ENCODE data around the gene ZC3H13.

The ZC3H13 gene

DNA sequence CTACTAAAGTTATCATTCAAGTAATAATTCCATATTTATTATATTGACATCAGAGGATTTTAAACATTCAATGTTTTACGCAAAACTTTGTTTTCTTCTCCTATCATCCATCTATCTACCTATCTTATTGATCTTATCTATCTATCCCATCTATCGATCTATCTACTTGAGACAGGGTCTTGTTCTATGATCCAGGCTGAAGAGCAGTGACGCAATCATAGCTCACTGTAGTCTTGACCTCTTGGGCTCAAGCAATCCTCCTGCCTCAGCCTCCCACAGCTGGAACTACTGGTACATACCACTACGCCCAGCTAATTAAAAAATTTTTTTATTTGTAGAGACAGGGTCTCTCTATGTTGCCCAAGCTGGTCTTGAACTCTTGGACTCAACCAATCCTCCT lies 27.4 kb downstream of the ZC3H13 start:
- Histone ChIP-seq H3K27me3 (ENCODE audit: low read length) (no peaks in the 10 kb centered on the region), H3K79me2 (ENCODE audit: insufficient read depth, low read length) (peaks cover 20% of the 10 kb centered on the region), H2AFZ (ENCODE audit: low read depth, low read length, severe bottlenecking) (no peak overlapping the region), H3F3A (ENCODE audit: insufficient read depth) (peaks cover 9% of the 10 kb centered on the region; the same call in 1 of the 2 replicates), H3K4me2 (ENCODE audit: low read depth, low read length, poor library complexity, severe bottlenecking) (no peak overlapping the region), H3K4me3 (ENCODE audit: insufficient read depth, low read length, poor library complexity, severe bottlenecking) (no peak overlapping the region), H3K9me2 (replicated peaks; ENCODE audit: insufficient read depth, low read length) (no peaks in the 10 kb centered on the region), H3K9ac (ENCODE audit: low read length) (no peak overlapping the region), H4K20me1 (ENCODE audit: low read depth, low read length) (no peaks in the 10 kb centered on the region), H3K27ac (ENCODE audit: low read depth, low read length) (no peak overlapping the region), H3K36me3 (ENCODE audit: low read length) (no peaks in the 10 kb centered on the region; the same call in 1 of the 2 replicates), H3K9me3 (ENCODE audit: insufficient read depth, low read length) (no peaks in the 10 kb centered on the region)
- TF ChIP-seq CTCF (IDR thresholded peaks at IDR 0.05; ENCODE audit: insufficient read depth, low read length, poor library complexity, severe bottlenecking) (no peak), EZH2phosphoT487 (conservative IDR thresholded peaks at IDR 0.05; ENCODE audit: low read length) (no peak)

- no peaks in the 10 kb centered on the region for H4K20me1 ChIP-seq (ENCODE audit: low read depth, low read length)
- no peak overlapping the region for H2AFZ ChIP-seq (ENCODE audit: low read depth, low read length, severe bottlenecking)
- H3K27ac ChIP-seq (ENCODE audit: low read depth, low read length), result no peak overlapping the region
- H3K9ac ChIP-seq (ENCODE audit: low read length), result no peak overlapping the region
- no peaks in the 10 kb centered on the region for H3K9me3 ChIP-seq (ENCODE audit: insufficient read depth, low read length)
- H3F3A ChIP-seq (ENCODE audit: insufficient read depth), result peaks cover 9% of the 10 kb centered on the region; the same call in 1 of the 2 replicates
- H3K27me3 ChIP-seq (ENCODE audit: low read length), result no peaks in the 10 kb centered on the region
- H3K79me2 ChIP-seq (ENCODE audit: insufficient read depth, low read length), result peaks cover 5% of the 10 kb centered on the region; the same call in 1 of the 2 replicates
- no peak overlapping the region for H3K4me2 ChIP-seq (ENCODE audit: low read depth, low read length, poor library complexity, severe bottlenecking)
- H3K9me2 ChIP-seq (replicated peaks; ENCODE audit: insufficient read depth, low read length), result no peaks in the 10 kb centered on the region
- peaks cover 10% of the 10 kb centered on the region; the same call in 1 of the 2 replicates for H3K36me3 ChIP-seq (ENCODE audit: low read length)
- H3K4me3 ChIP-seq (ENCODE audit: insufficient read depth, low read length, poor library complexity, severe bottlenecking), result no peak overlapping the region
- no peak for TF ChIP-seq EZH2phosphoT487 (conservative IDR thresholded peaks at IDR 0.05; ENCODE audit: low read length)
- TF ChIP-seq CTCF (IDR thresholded peaks at IDR 0.05; ENCODE audit: insufficient read depth, low read length, poor library complexity, severe bottlenecking), result no peak
Measured at GRCh38 chr13:46022481-46022880, 30.1 kb downstream of the ZC3H13 start.

DNA sequence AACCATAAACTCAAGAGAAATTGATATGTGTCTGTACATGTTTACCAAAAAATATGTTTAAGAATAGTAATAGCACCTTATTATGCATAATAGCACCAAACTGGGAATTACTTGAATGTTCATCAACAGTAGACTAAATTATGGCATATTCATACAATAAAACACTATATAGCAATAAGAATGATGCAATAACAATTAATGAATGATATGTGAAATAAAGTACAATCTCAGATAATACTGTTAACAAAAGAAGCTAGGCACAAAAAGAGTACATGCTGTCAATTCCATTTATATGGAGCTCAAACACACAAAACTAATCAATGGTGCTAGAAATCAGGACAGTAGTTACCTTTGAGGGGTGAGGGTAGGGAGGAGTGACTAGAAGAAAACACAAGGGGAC lies 36.3 kb downstream of the ZC3H13 start:
- no peak for TF ChIP-seq CTCF (IDR thresholded peaks at IDR 0.05; ENCODE audit: insufficient read depth, low read length, poor library complexity, severe bottlenecking)
- TF ChIP-seq EZH2phosphoT487 (conservative IDR thresholded peaks at IDR 0.05; ENCODE audit: low read length), result no peak
- H3K79me2 ChIP-seq (ENCODE audit: insufficient read depth, low read length), result peaks cover 4% of the 10 kb centered on the region; the same call in 1 of the 2 replicates

More for the DNA sequence above, 36.3 kb downstream of the ZC3H13 start:
- Histone ChIP-seq H3F3A (ENCODE audit: insufficient read depth) (peaks cover 6% of the 10 kb centered on the region; the same call in 1 of the 2 replicates), H2AFZ (ENCODE audit: low read depth, low read length, severe bottlenecking) (no peak overlapping the region), H3K9me3 (ENCODE audit: insufficient read depth, low read length) (no peaks in the 10 kb centered on the region), H4K20me1 (ENCODE audit: low read depth, low read length) (no peaks in the 10 kb centered on the region), H3K27me3 (ENCODE audit: low read length) (no peaks in the 10 kb centered on the region), H3K27ac (ENCODE audit: low read depth, low read length) (no peak overlapping the region), H3K4me3 (ENCODE audit: insufficient read depth, low read length, poor library complexity, severe bottlenecking) (no peak overlapping the region), H3K4me2 (ENCODE audit: low read depth, low read length, poor library complexity, severe bottlenecking) (no peak overlapping the region), H3K36me3 (ENCODE audit: low read length) (peaks cover 28% of the 10 kb centered on the region), H3K9me2 (replicated peaks; ENCODE audit: insufficient read depth, low read length) (no peaks in the 10 kb centered on the region), H3K9ac (ENCODE audit: low read length) (no peak overlapping the region)

Measured in SU-DHL-6 (cell line).